Measurements from ENCODE around the gene KLK14. TPM values are rescaled to one million over a fixed set of nuclear protein-coding genes. Genes with fewer than 3 reads are reported as not detected.
A peak's percentile ranks its signal among the peaks of the same experiment; 100 is the strongest.

KLK14 gene
- total and polyA plus RNA-seq, 9 donors: 0.10 to 1.5 (median 0.32) TPM; not detected in 5

DNA sequence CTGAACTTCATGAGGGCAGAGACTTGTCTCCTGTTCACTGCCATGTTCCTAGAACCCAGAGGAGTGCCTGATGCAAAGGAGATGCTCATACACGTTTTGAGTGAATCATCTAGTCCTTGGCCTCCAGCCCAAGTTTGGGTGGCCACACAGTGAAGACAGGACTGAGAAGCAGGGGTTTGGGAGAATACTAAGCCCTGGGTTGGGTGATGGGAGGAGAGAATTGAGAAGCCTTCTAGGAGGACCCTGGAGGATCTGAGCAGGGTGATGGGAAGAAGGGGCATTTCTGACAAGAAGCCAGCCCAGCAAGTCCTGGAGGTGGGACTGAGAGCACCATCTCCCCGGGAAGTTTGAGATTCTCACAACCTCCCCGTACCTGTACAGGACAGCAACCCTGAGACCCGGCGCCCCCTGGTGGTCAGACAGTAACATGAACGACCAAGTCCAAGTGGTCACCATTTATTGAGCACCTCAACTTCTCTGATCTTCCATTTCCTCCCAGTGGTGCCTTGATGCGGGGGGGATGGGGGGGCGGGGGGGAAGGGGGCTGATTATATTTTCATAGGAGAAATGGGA is 14.6 kb upstream of the KLK14 start:
- intact Hi-C loops (cut with DNase I): loop anchor here in 2 of 4 donors (2.0 to 10.0 kb wide), 4 partner anchors 74 to 170 kb away; no protein-coding TSS in a partner anchor
- H3K27me3 ChIP-seq: no peaks in the 10 kb centered on the region
- DNase-seq: peak; percentile 67 to 78 (median 73)
- no peak overlapping the region for H3K27ac ChIP-seq
- H3K4me3 ChIP-seq: no peak overlapping the region
- TF ChIP-seq EP300 (IDR thresholded peaks at IDR 0.05): no peak
- no peak for TF ChIP-seq POLR2A (IDR thresholded peaks at IDR 0.05)
- TF ChIP-seq, protein P1, sequence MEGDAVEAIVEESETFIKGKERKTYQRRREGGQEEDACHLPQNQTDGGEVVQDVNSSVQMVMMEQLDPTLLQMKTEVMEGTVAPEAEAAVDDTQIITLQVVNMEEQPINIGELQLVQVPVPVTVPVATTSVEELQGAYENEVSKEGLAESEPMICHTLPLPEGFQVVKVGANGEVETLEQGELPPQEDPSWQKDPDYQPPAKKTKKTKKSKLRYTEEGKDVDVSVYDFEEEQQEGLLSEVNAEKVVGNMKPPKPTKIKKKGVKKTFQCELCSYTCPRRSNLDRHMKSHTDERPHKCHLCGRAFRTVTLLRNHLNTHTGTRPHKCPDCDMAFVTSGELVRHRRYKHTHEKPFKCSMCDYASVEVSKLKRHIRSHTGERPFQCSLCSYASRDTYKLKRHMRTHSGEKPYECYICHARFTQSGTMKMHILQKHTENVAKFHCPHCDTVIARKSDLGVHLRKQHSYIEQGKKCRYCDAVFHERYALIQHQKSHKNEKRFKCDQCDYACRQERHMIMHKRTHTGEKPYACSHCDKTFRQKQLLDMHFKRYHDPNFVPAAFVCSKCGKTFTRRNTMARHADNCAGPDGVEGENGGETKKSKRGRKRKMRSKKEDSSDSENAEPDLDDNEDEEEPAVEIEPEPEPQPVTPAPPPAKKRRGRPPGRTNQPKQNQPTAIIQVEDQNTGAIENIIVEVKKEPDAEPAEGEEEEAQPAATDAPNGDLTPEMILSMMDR (IDR thresholded peaks at IDR 0.05): peak; percentile 9 to 41 (median 20)
- no peaks in the 10 kb centered on the region for H3K9me3 ChIP-seq
- H3K4me1 ChIP-seq (ENCODE audit: insufficient read depth): peaks cover 14% of the 10 kb centered on the region
- no peaks in the 10 kb centered on the region for H3K36me3 ChIP-seq
- WGBS, 3 donors: 10 to 17% (median 10%) methylated on average over 8 of the region's 8 CpGs

DNA sequence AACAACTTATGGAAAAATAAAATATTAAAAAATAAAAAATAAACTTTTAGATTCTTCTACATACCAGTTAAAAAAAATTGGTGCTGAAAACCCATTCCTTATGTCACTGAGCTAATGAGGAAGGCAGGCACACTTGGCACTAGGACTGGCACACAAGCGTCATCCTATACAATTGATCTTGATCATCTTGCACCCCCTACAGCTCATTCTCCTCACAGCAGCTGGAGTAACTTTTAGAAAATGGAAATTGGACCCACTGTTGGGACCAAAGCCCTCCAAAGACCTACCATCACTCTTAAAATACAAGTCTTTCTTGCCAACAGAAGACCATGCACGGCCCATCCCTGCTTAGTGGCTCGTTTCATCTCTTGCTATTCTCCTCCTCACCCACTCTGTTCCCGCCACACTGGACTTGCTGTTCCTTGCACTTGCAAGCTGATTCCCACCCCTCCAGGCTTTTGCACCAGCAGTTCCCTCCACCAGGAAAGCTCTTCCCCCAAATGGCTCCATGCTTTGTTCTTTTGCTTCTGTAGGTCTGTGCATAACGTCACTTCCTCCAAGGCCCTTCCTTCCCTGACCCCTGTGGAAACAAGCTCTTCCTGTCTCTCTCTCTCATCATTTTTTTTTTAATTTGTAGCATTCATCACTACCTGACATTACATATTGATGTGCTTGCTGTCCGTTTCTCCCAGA is 13.9 kb upstream of the KLK14 start:
- Histone ChIP-seq H3K36me3 (no peaks in the 10 kb centered on the region), H3K27ac (no peak overlapping the region), H3K9me3 (no peaks in the 10 kb centered on the region), H3K4me3 (no peak overlapping the region), H3K27me3 (no peaks in the 10 kb centered on the region), H3K4me1 (ENCODE audit: insufficient read depth) (peaks cover 14% of the 10 kb centered on the region)
- no peak for DNase-seq
- 80 to 84% (median 83%) methylated on average over 6 of the region's 6 CpGs for WGBS, 3 donors
- TF ChIP-seq, protein P1 (IDR thresholded peaks at IDR 0.05): no peak
- TF ChIP-seq POLR2A (IDR thresholded peaks at IDR 0.05) (no peak), EP300 (IDR thresholded peaks at IDR 0.05) (no peak)
- intact Hi-C loops (cut with DNase I): loop anchor here in 2 of 4 donors (2.0 to 10.0 kb wide), 4 partner anchors 74 to 169 kb away; no protein-coding TSS in a partner anchor

DNA sequence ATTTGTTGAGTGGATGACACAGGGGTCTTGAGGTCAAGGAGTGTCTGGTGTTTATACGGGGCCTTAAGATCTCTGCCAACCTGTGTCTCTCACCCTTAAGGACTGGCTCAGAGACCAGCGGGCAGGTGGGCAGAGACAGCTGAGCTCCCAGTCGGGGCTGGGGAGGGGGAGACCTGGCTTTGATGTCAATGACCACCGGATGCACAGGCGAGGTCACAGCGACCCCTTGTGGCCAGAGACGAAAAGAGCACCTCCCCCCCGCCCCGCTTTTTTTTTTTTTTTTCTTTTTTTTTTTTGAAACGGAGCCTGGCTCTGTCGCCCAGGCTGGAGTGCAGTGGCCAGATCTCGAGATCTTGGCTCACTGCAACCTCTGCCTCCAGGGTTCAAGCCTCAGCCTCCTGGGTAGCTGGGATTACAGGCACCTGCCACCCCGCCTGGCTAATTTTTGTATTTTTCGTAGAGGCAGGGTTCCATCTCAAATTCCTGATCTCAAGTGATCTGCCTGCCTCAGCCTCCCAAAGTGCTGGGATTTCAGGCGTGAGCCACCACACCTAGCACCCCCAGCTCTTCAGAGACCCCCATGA is 12.1 kb upstream of the KLK14 start:
- Histone ChIP-seq H3K9me3 (no peaks in the 10 kb centered on the region), H3K4me3 (no peak overlapping the region), H3K27me3 (no peaks in the 10 kb centered on the region), H3K4me1 (ENCODE audit: insufficient read depth) (peaks cover 7% of the 10 kb centered on the region), H3K36me3 (no peaks in the 10 kb centered on the region), H3K27ac (no peak overlapping the region)
- 20 to 22% (median 21%) methylated on average over 15 of the region's 15 CpGs for WGBS, 3 donors
- TF ChIP-seq POLR2A (IDR thresholded peaks at IDR 0.05) (no peak), EP300 (IDR thresholded peaks at IDR 0.05) (no peak)
- TF ChIP-seq, protein P1 (IDR thresholded peaks at IDR 0.05): peak; percentile 24 to 49 (median 48)
- intact Hi-C loops (cut with DNase I): loop anchor here in 2 of 4 donors (5.0 to 10.0 kb wide), 4 partner anchors 72 to 167 kb away; no protein-coding TSS in a partner anchor
- peak in 4 of 5 donors; percentile 45 to 65 (median 53) for DNase-seq

DNA sequence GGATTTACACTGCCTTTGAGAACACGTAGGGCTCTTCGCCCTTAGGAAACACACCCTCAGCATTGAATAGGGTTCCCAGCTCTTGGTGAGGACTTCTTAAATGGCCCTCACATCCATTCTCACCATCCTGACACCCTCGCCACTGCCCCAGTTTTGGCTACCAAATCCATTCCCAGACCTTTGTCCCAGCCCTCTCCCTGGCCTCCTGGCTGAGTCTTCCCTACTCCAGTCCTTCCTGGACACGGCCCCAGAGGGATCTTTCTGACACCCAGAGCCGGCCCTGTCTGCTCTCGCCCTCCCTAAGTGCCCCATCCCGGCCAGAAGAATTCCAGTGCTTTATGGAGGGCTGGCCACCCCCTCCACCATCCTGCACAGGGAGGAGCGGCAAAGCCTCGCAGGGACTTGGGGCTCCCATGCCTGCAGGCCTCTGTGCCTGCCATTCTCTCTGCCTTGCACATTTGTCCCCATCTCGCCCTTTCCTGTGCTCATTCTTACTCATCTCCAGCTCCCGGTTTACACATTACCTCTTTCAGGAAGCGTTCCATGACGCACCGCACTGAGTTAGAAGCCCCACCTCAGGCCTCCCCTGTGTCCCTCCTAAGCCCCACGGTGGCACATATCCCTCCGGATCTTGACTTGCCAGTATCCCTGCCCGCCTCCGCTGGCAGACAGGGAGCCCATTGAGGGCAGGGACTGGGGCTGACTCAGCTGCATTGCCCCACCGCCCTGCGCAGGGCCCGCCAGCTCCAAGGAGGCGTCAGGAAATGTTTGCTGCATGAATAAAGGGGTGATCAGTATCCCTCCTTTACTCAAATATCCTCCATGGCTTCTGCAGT is 11.0 kb upstream of the KLK14 start:
- DNase-seq: no peak
- no peak overlapping the region for H3K4me3 ChIP-seq
- no peak overlapping the region for H3K27ac ChIP-seq
- WGBS, 3 donors: 71 to 74% (median 72%) methylated on average over 22 of the region's 22 CpGs
- H3K4me1 ChIP-seq (ENCODE audit: insufficient read depth): peaks cover 7% of the 10 kb centered on the region
- H3K36me3 ChIP-seq: no peaks in the 10 kb centered on the region
- TF ChIP-seq, protein P1 (IDR thresholded peaks at IDR 0.05): no peak
- no peaks in the 10 kb centered on the region for H3K27me3 ChIP-seq
- intact Hi-C loops (cut with DNase I): loop anchor here in 1 of 4 donors (5.0 to 10.0 kb wide), 2 partner anchors 71 to 159 kb away; no protein-coding TSS in a partner anchor
- no peaks in the 10 kb centered on the region for H3K9me3 ChIP-seq
